Heart left ventricle (tissue), 13 donors: ENCODE results near the gene ADCY7.

Experiments used
- CTCF ChIP-seq, 12 donors: fragments of 200-600 bp; sonication (generic) in 4 of 12; IDR thresholded peaks; one replicate each; pipeline versions ENCODE4 v1.5.0 to v1.8.0; 2018 to 2022; ENCODE audit warnings: antibody characterized with exemption in 12 of 12, mild to moderate bottlenecking in 5 of 12
- POLR2A ChIP-seq, 2 donors: fragments of 450-650 bp; IDR thresholded peaks; one replicate each; pipeline ENCODE4 v1.6.1; 2017; ENCODE audit warnings: antibody characterized with exemption in 2 of 2, mild to moderate bottlenecking in 2 of 2, moderate library complexity in 2 of 2
- donor health status: ischemic (EF 13 %, LVEDD 7.1; RV severe dilation, severe dysfunction).
- donor health status: DM: no; HTN: yes; CAD: no.
- donor health status: DM: no; HTN: no; CAD: no.
- donor health status: ischemic (EF 25% LVEDD 6.9; RV normal size, moderate dysfunction).
- donor health status: ischemic (EF 25% LVEDD 5.7; RV mildly dilated, moderate dysfunction).
- donor health status: ischemic (EF 35%, LVEDD 5.7; RV mildly dilated, moderate dysfunction).
- donor health status: nonischemic (EF 11% LVEDD 7.7; RV severe dilation, severe dysfunction).
- donor health status: DM: yes; HTN: yes; CAD: no.
- donor health status: PGD.
- donor health status: ischemic (EF 29% LVEDD 5.4; RV normal size, mild dysfunction).
- donor health status: nonischemic (EF 23%, LVEDD 6.1; RV moderate dilation, normal function).

- TF ChIP-seq CTCF (IDR thresholded peaks at IDR 0.05) (no peak), POLR2A (IDR thresholded peaks at IDR 0.05) (no peak)
These were observed 32.5 kb downstream of the ADCY7 start for GRCh38 chr16:50298591-50299507.
